Measurements from ENCODE around the gene STXBP6. TPM values are rescaled to one million over a fixed set of nuclear protein-coding genes. Genes with fewer than 3 reads are reported as not detected.

Gene STXBP6
- total and polyA plus RNA-seq, 2 of the 13 experiments (the other 11 are each of a cell fraction or from before 2014, with no cell fraction given), result 35.3 to 42.8 TPM

DNA sequence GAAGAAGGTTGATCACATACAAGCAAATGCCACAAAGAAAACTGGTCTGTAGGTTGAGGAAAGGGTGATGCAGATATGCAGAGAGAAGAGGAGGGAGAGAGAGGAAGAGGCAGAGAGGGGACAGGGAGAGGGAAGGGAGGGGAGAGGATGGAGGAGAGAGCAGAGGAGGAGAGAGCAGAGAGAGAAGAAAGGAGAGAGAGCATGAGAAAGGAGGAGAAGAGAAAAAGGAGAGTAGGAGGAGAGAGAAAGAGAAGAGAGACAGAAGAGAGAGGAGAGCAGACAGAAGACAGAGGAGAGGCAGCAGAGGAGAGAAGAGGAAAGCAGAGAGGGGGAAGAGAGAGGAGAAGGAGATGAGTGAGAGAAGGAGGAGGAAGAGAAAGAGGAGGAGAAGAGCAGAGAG, 59.2 kb downstream of the STXBP6 start (continued):
- TF ChIP-seq, protein P1, sequence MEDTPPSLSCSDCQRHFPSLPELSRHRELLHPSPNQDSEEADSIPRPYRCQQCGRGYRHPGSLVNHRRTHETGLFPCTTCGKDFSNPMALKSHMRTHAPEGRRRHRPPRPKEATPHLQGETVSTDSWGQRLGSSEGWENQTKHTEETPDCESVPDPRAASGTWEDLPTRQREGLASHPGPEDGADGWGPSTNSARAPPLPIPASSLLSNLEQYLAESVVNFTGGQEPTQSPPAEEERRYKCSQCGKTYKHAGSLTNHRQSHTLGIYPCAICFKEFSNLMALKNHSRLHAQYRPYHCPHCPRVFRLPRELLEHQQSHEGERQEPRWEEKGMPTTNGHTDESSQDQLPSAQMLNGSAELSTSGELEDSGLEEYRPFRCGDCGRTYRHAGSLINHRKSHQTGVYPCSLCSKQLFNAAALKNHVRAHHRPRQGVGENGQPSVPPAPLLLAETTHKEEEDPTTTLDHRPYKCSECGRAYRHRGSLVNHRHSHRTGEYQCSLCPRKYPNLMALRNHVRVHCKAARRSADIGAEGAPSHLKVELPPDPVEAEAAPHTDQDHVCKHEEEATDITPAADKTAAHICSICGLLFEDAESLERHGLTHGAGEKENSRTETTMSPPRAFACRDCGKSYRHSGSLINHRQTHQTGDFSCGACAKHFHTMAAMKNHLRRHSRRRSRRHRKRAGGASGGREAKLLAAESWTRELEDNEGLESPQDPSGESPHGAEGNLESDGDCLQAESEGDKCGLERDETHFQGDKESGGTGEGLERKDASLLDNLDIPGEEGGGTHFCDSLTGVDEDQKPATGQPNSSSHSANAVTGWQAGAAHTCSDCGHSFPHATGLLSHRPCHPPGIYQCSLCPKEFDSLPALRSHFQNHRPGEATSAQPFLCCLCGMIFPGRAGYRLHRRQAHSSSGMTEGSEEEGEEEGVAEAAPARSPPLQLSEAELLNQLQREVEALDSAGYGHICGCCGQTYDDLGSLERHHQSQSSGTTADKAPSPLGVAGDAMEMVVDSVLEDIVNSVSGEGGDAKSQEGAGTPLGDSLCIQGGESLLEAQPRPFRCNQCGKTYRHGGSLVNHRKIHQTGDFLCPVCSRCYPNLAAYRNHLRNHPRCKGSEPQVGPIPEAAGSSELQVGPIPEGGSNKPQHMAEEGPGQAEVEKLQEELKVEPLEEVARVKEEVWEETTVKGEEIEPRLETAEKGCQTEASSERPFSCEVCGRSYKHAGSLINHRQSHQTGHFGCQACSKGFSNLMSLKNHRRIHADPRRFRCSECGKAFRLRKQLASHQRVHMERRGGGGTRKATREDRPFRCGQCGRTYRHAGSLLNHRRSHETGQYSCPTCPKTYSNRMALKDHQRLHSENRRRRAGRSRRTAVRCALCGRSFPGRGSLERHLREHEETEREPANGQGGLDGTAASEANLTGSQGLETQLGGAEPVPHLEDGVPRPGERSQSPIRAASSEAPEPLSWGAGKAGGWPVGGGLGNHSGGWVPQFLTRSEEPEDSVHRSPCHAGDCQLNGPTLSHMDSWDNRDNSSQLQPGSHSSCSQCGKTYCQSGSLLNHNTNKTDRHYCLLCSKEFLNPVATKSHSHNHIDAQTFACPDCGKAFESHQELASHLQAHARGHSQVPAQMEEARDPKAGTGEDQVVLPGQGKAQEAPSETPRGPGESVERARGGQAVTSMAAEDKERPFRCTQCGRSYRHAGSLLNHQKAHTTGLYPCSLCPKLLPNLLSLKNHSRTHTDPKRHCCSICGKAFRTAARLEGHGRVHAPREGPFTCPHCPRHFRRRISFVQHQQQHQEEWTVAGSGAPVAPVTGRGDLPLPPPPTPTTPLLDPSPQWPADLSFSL (CRISPR knock-in tag; IDR thresholded peaks at IDR 0.05), result no peak
- TF ChIP-seq HOXA5 (CRISPR knock-in tag; IDR thresholded peaks at IDR 0.05) (no peak), MAFK (conservative IDR thresholded peaks at IDR 0.05 in 1 of 2, IDR thresholded peaks at IDR 0.05 in 1 of 2; ENCODE audit: low read length in 2 of 2) (no peak), TGIF2 (CRISPR knock-in tag; IDR thresholded peaks at IDR 0.05) (no peak), ZNF766 (CRISPR knock-in tag; IDR thresholded peaks at IDR 0.05; ENCODE audit: borderline replicate concordance) (no peak), FOXA1 (IDR thresholded peaks at IDR 0.05) (peak; percentile 62; the same call in 1 of the 2 replicates), FOXA1 (CRISPR knock-in tag; IDR thresholded peaks at IDR 0.05) (no peak), ZNF441 (CRISPR knock-in tag; IDR thresholded peaks at IDR 0.05; ENCODE audit: borderline replicate concordance) (no peak)
- TF ChIP-seq, protein P2, sequence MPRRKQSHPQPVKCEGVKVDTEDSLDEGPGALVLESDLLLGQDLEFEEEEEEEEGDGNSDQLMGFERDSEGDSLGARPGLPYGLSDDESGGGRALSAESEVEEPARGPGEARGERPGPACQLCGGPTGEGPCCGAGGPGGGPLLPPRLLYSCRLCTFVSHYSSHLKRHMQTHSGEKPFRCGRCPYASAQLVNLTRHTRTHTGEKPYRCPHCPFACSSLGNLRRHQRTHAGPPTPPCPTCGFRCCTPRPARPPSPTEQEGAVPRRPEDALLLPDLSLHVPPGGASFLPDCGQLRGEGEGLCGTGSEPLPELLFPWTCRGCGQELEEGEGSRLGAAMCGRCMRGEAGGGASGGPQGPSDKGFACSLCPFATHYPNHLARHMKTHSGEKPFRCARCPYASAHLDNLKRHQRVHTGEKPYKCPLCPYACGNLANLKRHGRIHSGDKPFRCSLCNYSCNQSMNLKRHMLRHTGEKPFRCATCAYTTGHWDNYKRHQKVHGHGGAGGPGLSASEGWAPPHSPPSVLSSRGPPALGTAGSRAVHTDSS (CRISPR knock-in tag; conservative IDR thresholded peaks at IDR 0.05), result no peak
- TF ChIP-seq, protein P3, sequence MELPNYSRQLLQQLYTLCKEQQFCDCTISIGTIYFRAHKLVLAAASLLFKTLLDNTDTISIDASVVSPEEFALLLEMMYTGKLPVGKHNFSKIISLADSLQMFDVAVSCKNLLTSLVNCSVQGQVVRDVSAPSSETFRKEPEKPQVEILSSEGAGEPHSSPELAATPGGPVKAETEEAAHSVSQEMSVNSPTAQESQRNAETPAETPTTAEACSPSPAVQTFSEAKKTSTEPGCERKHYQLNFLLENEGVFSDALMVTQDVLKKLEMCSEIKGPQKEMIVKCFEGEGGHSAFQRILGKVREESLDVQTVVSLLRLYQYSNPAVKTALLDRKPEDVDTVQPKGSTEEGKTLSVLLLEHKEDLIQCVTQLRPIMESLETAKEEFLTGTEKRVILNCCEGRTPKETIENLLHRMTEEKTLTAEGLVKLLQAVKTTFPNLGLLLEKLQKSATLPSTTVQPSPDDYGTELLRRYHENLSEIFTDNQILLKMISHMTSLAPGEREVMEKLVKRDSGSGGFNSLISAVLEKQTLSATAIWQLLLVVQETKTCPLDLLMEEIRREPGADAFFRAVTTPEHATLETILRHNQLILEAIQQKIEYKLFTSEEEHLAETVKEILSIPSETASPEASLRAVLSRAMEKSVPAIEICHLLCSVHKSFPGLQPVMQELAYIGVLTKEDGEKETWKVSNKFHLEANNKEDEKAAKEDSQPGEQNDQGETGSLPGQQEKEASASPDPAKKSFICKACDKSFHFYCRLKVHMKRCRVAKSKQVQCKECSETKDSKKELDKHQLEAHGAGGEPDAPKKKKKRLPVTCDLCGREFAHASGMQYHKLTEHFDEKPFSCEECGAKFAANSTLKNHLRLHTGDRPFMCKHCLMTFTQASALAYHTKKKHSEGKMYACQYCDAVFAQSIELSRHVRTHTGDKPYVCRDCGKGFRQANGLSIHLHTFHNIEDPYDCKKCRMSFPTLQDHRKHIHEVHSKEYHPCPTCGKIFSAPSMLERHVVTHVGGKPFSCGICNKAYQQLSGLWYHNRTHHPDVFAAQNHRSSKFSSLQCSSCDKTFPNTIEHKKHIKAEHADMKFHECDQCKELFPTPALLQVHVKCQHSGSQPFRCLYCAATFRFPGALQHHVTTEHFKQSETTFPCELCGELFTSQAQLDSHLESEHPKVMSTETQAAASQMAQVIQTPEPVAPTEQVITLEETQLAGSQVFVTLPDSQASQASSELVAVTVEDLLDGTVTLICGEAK (IDR thresholded peaks at IDR 0.05), result peak; percentile 11; the same call in 1 of the 2 replicates
- TF ChIP-seq, protein P3 (CRISPR knock-in tag; IDR thresholded peaks at IDR 0.05), result no peak

All from HepG2 (cell line).